SK-N-SH (cell line): ENCODE results near the gene MAP2.

ENCODE experiments used
- POLR2AphosphoS5 ChIP-seq: IDR thresholded peaks from 2 replicates; pipeline ENCODE4 v1.6.1; 2012; ENCODE audit warnings: low read depth, low read length
- RCOR1 ChIP-seq: fragments of 150-350 bp; IDR thresholded peaks from 2 replicates; pipeline ENCODE4 v1.6.1; 2017; ENCODE audit warnings: antibody characterized with exemption, low read length
- TEAD4 ChIP-seq: IDR thresholded peaks from 2 replicates; pipeline ENCODE4 v1.4.0; 2012; ENCODE audit warnings: mild to moderate bottlenecking, borderline replicate concordance; ENCODE audit not compliant: insufficient read depth
- YY1 ChIP-seq: IDR thresholded peaks from 2 replicates; pipeline ENCODE4 v1.4.0; 2012; ENCODE audit warnings: low read depth, mild to moderate bottlenecking
- TF ChIP-seq, protein P1 (sequence below): fragments of 200-600 bp; sonication (generic); IDR thresholded peaks from 2 replicates; pipeline ENCODE4 v1.6.1; 2017; ENCODE audit warnings: antibody characterized with exemption, mild to moderate bottlenecking, moderate library complexity

DNA sequence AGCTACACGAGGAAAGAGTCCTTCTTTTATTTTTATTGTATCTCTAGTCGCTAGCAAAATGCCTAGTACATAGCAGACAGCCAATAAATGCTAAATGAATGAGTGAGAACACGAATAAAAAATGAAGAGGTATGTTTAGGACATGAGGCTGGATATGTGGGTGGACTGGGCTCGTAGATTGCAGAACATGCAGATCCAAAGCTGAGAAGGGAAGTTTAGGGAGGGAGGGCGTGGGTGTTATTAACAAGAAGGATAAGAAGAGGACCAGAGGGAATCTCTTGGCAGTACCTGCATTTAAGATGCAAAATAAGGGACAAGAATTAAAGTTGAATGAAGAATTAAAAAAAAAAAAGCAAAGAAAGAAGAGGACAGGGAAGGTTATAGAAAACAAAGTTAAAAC, 161.1 kb downstream of the MAP2 start:
- TF ChIP-seq, protein P1, sequence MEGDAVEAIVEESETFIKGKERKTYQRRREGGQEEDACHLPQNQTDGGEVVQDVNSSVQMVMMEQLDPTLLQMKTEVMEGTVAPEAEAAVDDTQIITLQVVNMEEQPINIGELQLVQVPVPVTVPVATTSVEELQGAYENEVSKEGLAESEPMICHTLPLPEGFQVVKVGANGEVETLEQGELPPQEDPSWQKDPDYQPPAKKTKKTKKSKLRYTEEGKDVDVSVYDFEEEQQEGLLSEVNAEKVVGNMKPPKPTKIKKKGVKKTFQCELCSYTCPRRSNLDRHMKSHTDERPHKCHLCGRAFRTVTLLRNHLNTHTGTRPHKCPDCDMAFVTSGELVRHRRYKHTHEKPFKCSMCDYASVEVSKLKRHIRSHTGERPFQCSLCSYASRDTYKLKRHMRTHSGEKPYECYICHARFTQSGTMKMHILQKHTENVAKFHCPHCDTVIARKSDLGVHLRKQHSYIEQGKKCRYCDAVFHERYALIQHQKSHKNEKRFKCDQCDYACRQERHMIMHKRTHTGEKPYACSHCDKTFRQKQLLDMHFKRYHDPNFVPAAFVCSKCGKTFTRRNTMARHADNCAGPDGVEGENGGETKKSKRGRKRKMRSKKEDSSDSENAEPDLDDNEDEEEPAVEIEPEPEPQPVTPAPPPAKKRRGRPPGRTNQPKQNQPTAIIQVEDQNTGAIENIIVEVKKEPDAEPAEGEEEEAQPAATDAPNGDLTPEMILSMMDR, result no peak
- TF ChIP-seq TEAD4 (no peak), POLR2AphosphoS5 (no peak), YY1 (no peak), RCOR1 (no peak)
